C4-2B (cell line): Measurements from ENCODE around the gene EVI5.

Experiments
- CTCF ChIP-seq: fragments of 450-650 bp; conservative IDR thresholded peaks from 2 replicates; pipeline ENCODE4 v1.5.1; 2017; ENCODE audit warnings: mild to moderate bottlenecking
- ZFX ChIP-seq: fragments of 450-650 bp; IDR thresholded peaks from 2 replicates; pipeline ENCODE4 v1.6.1; 2017

GRCh38 chr1:92465256-92465647 lies 319.7 kb downstream of the EVI5 start:
- TF ChIP-seq CTCF: no peak
- no peak for TF ChIP-seq ZFX
